ENCODE measurements around the gene CLBA1. TPM values are rescaled to one million over a fixed set of nuclear protein-coding genes. Genes with fewer than 3 reads are reported as not detected.

The CLBA1 gene
- total RNA-seq, 1 donor from 2014 or later = 3.9 TPM

DNA sequence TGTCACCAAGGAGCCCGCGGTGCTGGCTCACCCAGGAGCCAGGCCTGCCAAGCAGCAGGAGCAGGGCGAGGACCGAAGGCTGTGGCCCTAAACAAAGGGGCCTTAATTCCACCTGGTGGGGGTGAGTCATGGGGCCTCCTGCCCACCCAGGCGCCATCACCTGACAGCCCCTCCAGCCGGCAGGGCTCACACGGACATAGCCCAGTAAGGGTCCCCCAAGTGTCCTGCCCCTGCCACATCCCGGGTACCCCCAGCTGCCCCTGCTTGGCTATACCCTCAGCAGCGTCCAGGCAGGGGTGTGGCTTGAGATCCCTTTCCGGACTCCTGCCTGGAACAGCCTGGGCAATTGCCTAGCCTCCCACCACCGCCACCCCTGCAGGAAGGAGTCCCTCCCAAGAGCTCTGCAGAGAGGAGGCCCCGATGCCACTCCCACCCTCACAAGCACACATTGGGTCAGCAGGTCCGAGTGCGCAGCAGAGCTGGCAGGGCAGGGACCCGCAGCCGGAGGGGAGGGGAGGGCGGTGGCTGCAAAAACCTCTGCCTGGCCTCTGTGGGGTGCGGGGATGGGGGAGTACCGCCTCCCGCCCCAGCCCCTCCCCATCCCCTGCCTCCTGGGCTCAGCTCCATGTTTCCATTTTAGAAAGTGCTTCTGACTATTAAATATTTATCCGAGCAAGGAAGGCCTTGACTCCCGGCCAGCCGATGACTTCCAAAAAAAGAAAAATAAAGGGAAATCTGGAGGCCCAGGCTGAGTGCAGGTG lies 12.0 kb upstream of the CLBA1 start:
- POLR2A ChIA-PET = no interaction called here
- H3K4me3 Mint-ChIP-seq = no peak overlapping the region
- TF ChIP-seq, protein P1, sequence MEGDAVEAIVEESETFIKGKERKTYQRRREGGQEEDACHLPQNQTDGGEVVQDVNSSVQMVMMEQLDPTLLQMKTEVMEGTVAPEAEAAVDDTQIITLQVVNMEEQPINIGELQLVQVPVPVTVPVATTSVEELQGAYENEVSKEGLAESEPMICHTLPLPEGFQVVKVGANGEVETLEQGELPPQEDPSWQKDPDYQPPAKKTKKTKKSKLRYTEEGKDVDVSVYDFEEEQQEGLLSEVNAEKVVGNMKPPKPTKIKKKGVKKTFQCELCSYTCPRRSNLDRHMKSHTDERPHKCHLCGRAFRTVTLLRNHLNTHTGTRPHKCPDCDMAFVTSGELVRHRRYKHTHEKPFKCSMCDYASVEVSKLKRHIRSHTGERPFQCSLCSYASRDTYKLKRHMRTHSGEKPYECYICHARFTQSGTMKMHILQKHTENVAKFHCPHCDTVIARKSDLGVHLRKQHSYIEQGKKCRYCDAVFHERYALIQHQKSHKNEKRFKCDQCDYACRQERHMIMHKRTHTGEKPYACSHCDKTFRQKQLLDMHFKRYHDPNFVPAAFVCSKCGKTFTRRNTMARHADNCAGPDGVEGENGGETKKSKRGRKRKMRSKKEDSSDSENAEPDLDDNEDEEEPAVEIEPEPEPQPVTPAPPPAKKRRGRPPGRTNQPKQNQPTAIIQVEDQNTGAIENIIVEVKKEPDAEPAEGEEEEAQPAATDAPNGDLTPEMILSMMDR (IDR thresholded peaks at IDR 0.05) = no peak
- no peaks in the 10 kb centered on the region for H3K36me3 Mint-ChIP-seq (ENCODE audit: low read depth)
- H3K27ac Mint-ChIP-seq = no peak overlapping the region
- CTCF ChIA-PET = interaction anchor here (0.6 to 5.3 kb wide), 3 partner anchors 62 to 80 kb away, joined by 3 to 71 read pairs (median 3); no protein-coding TSS in a partner anchor
- H3K27me3 Mint-ChIP-seq = peaks cover 16% of the 10 kb centered on the region
- no peaks in the 10 kb centered on the region for H3K9me3 Mint-ChIP-seq
- H3K4me1 Mint-ChIP-seq = peaks cover 19% of the 10 kb centered on the region
- intact Hi-C loops (cut with micrococcal nuclease) = no loop called here
- DNase-seq (no peak), ATAC-seq (ENCODE audit: low read depth) (no peak)

DNA sequence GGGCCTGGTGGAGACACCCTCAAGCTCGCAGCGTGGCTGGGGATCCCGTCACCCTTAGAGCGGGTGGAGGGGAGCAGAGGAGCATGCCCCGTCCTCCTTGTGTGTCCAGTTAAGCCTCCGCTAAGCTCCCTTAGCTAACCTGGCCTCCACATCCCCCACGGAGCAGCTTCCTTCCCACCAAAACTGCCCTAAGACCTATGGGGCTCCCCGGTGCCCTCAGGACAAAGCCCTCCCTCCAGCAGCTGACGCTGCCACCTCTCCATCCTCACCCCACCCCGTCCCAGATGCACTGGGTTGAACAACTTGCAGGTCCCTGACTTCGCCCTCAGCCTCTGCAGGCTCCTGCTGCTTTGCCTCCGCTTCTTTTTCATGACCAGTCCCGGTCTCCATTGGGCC lies 11.4 kb upstream of the CLBA1 start:
- intact Hi-C loops (cut with micrococcal nuclease) = no loop called here
- no peaks in the 10 kb centered on the region for H3K9me3 Mint-ChIP-seq
- H3K27ac Mint-ChIP-seq = no peak overlapping the region
- POLR2A ChIA-PET = no interaction called here
- CTCF ChIA-PET = interaction anchor here (0.6 to 5.3 kb wide), 5 partner anchors 10 to 80 kb away, joined by 3 to 71 read pairs (median 3); partner anchors contain the start of gene CLBA1
- no peak for DNase-seq
- H3K36me3 Mint-ChIP-seq (ENCODE audit: low read depth) = no peaks in the 10 kb centered on the region
- no peak overlapping the region for H3K4me3 Mint-ChIP-seq
- TF ChIP-seq, protein P1 (IDR thresholded peaks at IDR 0.05) = no peak
- peaks cover 15% of the 10 kb centered on the region for H3K4me1 Mint-ChIP-seq
- ATAC-seq (ENCODE audit: low read depth) = no peak
- H3K27me3 Mint-ChIP-seq = peaks cover 19% of the 10 kb centered on the region

DNA sequence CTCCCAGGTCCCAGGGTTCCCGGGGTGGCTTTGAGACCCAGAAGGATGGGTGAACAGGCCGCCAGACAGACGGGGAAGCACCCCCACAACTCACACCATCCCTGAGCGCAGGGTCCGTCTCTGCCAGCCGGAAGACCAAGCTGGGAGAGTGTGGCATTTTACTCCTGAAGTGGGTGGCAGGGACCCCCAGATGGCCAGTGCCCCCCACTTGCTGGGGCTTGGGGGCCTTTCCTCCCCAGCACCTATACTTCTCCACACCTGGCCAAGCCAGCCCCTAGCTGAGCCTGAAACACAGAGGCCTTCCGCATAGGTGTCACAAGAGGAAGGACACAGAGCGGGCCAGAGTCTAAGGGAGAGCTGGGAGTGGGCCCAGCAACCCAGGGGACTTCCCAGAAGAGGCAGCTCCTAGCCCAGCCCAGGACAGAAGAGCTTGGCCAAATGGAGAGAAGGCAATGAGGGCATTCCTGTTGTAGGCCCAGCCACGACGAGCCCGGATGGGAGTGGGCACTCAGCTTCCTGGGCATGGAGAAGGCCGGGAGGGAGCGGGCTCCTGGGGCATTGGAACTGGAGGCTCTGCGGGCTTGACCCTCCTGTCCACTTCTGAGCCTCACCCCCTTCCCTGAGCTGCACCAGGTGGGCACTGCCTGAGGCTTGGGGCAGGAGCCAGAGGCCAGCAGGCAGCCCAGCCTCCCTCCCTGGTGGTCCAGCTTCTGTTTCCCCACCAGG lies 10.8 kb upstream of the CLBA1 start:
- CTCF ChIA-PET = interaction anchor here (0.6 to 5.3 kb wide), 12 partner anchors 9 to 99 kb away, joined by 3 to 71 read pairs (median 3); partner anchors contain the start of gene CLBA1
- Mint-ChIP-seq H3K36me3 (ENCODE audit: low read depth) (no peaks in the 10 kb centered on the region), H3K27me3 (peaks cover 21% of the 10 kb centered on the region), H3K9me3 (no peaks in the 10 kb centered on the region), H3K4me1 (peaks cover 14% of the 10 kb centered on the region), H3K27ac (no peak overlapping the region), H3K4me3 (no peak overlapping the region)
- intact Hi-C loops (cut with micrococcal nuclease) = no loop called here
- no peak for DNase-seq
- ATAC-seq (ENCODE audit: low read depth) = no peak
- TF ChIP-seq, protein P1 (IDR thresholded peaks at IDR 0.05) = no peak
- POLR2A ChIA-PET = interaction anchor here (0.6 to 0.8 kb wide), 3 partner anchors 11 to 326 kb away, joined by 3 read pairs; partner anchors contain the start of genes BRF1 and CLBA1

DNA sequence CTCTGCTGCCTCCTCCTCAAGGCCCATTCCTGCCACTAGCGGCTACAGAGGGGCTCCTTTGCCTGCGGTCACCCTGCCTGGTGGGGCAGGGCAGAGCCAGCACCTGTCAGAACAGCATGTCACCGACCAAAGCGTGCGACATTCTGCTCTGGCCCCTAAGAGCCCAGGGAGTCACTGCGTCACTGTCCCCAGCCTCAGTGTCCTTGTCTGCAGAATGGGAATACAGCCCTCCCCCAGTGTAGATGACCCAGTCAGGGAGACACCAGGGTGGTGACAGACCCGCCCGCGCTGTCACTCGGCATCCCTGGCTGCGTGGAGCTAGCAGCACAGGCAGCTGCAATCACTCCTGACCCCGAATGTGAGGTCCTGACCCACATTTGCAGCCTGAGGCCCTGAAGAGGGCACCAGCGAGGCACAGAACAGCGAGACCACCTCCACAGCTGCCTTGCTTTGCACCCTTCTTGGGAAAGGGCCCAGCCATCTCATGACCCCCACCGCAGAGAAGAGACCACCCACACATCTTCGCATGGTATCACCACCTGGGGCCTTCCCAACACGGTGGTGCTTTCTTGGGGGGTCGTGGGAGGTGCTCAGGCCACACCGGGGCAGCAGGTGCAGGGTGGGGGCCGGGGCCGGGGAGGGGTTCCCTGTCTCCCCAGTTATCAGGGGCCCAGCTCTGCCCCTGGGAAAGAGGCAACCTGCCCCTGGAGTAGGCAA lies 9.9 kb upstream of the CLBA1 start:
- TF ChIP-seq, protein P1 (IDR thresholded peaks at IDR 0.05) = no peak
- peak; percentile 22 for ATAC-seq (ENCODE audit: low read depth)
- CTCF ChIA-PET = interaction anchor here (0.6 to 5.3 kb wide), 10 partner anchors 9 to 111 kb away, joined by 3 to 71 read pairs (median 4); no protein-coding TSS in a partner anchor
- POLR2A ChIA-PET = interaction anchor here (0.6 to 0.9 kb wide), 4 partner anchors 10 to 111 kb away, joined by 3 to 9 read pairs (median 6); partner anchors contain the start of gene CLBA1
- intact Hi-C loops (cut with micrococcal nuclease) = loop anchor here (1.0 to 2.0 kb wide), 4 partner anchors 70 to 377 kb away; no protein-coding TSS in a partner anchor
- no peaks in the 10 kb centered on the region for H3K9me3 Mint-ChIP-seq
- H3K27me3 Mint-ChIP-seq = peaks cover 21% of the 10 kb centered on the region
- no peaks in the 10 kb centered on the region for H3K36me3 Mint-ChIP-seq (ENCODE audit: low read depth)
- no peak overlapping the region for H3K27ac Mint-ChIP-seq
- peaks cover 14% of the 10 kb centered on the region for H3K4me1 Mint-ChIP-seq
- no peak overlapping the region for H3K4me3 Mint-ChIP-seq
- DNase-seq = no peak
